DND-41 (cell line): Measurements from ENCODE around the gene LRRC27.

Source experiments
- ATAC-seq: fragments of 200-7000 bp; cut with Tn5 transposase; 3 replicates; pipeline ENCODE4 v1.9.1; 2021; ENCODE audit warnings: low read depth; ENCODE audit not compliant: insufficient read depth
- DNase-seq: peaks from one replicate; pipeline ENCODE4 v3.0.0-alpha.2; 2020
- H2AFZ ChIP-seq: 2 replicates; pipeline ENCODE4 v1.6.0; 2012; ENCODE audit warnings: low read depth, low read length
- H3K27ac ChIP-seq: 2 replicates; pipeline ENCODE4 v1.5.1; 2012; ENCODE audit warnings: low read length, inconsistent platforms
- H3K27me3 ChIP-seq: fragments of 200-600 bp; sonication (generic); 2 replicates; pipeline ENCODE4 v1.6.0; 2012; ENCODE audit warnings: low read length, mild to moderate bottlenecking, inconsistent platforms; ENCODE audit not compliant: insufficient read depth, poor library complexity
- H3K36me3 ChIP-seq: 2 replicates; pipeline ENCODE4 v1.5.1; 2012; ENCODE audit warnings: low read length, inconsistent platforms; ENCODE audit not compliant: insufficient read depth
- H3K4me1 ChIP-seq: 2 replicates; pipeline ENCODE4 v1.5.1; 2012; ENCODE audit warnings: mild to moderate bottlenecking, low read length; ENCODE audit not compliant: insufficient read depth
- H3K4me2 ChIP-seq: 2 replicates; pipeline ENCODE4 v1.6.0; 2012; ENCODE audit warnings: mild to moderate bottlenecking, moderate library complexity, low read length, inconsistent platforms; ENCODE audit not compliant: insufficient read depth
- H3K4me3 ChIP-seq, 2 experiments: fragments of 200-600 bp in 1 of 2; shearing (Covaris generic) in 1 of 2; 2 replicates each; pipeline ENCODE4 v1.5.1; 2012 to 2016; ENCODE audit warnings: inconsistent platforms in 2 of 2, low read length in 2 of 2, mild to moderate bottlenecking in 2 of 2, low read depth in 1 of 2, moderate library complexity in 1 of 2
- H3K79me2 ChIP-seq: 2 replicates; pipeline ENCODE4 v1.6.0; 2012; ENCODE audit warnings: low read length, inconsistent platforms; ENCODE audit not compliant: insufficient read depth
- H3K9ac ChIP-seq: 2 replicates; pipeline ENCODE4 v1.6.0; 2012; ENCODE audit warnings: low read depth, mild to moderate bottlenecking, inconsistent platforms, low read length, moderate library complexity
- H3K9me3 ChIP-seq: 2 replicates; pipeline ENCODE4 v1.5.1; 2012; ENCODE audit warnings: low read length, moderate library complexity, mild to moderate bottlenecking, inconsistent platforms; ENCODE audit not compliant: insufficient read depth, severe bottlenecking
- H4K20me1 ChIP-seq: 2 replicates; pipeline ENCODE4 v1.6.0; 2012; ENCODE audit warnings: low read length; ENCODE audit not compliant: insufficient read depth
- EZH2 ChIP-seq: IDR thresholded peaks from 3 replicates; pipeline ENCODE4 v1.6.1; 2012; ENCODE audit warnings: borderline replicate concordance, low read depth, mild to moderate bottlenecking, moderate library complexity, low read length, inconsistent platforms; ENCODE audit not compliant: severe bottlenecking
- TF ChIP-seq, protein P1 (sequence below): IDR thresholded peaks from 2 replicates; pipeline ENCODE4 v1.5.1; 2012; ENCODE audit warnings: borderline replicate concordance, low read length, moderate library complexity, mild to moderate bottlenecking; ENCODE audit not compliant: poor library complexity, severe bottlenecking; ENCODE audit errors: extremely low read depth

LRRC27 gene

DNA sequence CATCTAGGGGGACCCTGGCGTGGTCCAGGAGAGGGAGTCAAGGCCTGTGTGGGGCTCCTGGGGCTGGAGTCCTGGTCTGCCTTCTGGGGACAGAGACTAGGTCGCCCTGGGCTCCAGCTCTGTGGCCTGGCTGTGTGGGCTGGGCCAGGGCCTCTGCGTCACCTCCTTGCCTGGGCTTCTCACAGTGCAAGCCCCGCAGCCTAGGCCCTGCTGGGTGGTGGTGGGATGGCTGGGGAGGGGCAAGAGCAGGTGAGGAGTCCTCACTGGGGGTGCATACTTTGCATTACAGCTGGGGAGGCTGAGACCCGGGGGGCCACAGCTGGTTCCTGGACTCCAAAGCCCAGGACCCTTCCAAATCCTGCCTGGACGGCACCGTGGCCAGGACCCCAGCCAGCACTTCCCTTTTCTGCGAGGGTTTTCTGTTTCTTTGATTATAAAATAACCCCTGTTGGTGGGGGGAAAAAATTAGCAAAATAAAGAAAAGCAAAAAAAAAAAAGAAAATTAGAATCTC, 88.5 kb downstream of the LRRC27 start:
- TF ChIP-seq, protein P1, sequence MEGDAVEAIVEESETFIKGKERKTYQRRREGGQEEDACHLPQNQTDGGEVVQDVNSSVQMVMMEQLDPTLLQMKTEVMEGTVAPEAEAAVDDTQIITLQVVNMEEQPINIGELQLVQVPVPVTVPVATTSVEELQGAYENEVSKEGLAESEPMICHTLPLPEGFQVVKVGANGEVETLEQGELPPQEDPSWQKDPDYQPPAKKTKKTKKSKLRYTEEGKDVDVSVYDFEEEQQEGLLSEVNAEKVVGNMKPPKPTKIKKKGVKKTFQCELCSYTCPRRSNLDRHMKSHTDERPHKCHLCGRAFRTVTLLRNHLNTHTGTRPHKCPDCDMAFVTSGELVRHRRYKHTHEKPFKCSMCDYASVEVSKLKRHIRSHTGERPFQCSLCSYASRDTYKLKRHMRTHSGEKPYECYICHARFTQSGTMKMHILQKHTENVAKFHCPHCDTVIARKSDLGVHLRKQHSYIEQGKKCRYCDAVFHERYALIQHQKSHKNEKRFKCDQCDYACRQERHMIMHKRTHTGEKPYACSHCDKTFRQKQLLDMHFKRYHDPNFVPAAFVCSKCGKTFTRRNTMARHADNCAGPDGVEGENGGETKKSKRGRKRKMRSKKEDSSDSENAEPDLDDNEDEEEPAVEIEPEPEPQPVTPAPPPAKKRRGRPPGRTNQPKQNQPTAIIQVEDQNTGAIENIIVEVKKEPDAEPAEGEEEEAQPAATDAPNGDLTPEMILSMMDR: no peak
- TF ChIP-seq EZH2: no peak
- Histone ChIP-seq H3K79me2 (no peaks in the 10 kb centered on the region), H3K9me3 (peaks cover 2% of the 10 kb centered on the region), H3K4me1 (no peaks in the 10 kb centered on the region), H3K27me3 (no peaks in the 10 kb centered on the region), H3K9ac (no peak overlapping the region), H2AFZ (no peak overlapping the region), H3K4me3 (no peak overlapping the region), H3K36me3 (no peaks in the 10 kb centered on the region; the same call in 1 of the 2 replicates), H4K20me1 (peaks cover 17% of the 10 kb centered on the region), H3K4me2 (no peak overlapping the region), H3K27ac (no peak overlapping the region)
- ATAC-seq (0 out of 3 replicates have a peak, but pooled peaks have one; percentile 10), DNase-seq (no peak)

DNA sequence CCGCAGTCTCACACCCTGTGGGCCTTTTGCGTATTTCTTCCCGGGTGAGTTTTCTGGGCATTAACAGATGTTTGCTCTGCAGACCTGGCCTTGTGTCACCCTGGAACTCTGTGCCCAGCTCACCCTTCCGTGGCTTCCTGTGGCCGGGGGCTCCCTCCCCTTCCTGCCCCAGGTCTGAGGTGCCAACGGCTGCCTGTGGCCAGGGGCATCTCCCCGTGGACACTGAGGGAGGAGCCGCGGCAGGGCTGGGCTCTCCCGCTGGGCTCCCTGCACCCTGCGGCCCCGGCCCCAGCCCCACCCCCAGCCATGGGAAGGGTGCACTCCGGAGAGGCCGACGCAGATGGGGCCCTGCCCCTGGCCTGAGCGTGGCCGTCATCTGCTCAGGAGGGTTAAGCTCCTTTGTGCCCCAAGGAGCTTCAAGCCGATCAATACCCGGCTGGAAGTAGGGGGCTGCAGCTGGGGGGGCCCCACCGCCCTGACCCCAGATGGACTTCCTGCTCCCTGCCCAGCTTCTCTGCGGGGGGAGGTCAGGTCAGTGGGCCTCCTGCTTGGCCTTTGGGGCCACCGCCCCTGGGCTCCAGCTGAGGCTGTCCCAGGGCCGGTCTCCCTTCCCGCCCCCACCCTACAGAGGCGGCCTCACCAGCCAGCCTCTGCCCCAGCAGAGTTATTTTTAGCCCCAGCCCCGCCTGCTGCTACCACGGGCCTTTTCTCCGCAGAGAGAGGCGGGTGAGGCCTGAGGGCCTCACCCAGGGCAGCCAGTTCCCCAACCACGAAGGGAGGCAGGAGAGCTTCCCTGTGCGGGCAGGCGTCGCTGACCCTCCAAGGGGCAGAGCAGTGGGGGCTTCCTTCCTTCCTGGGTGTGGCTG, 89.2 kb downstream of the LRRC27 start:
- Histone ChIP-seq H3K79me2 (no peaks in the 10 kb centered on the region), H3K4me1 (no peaks in the 10 kb centered on the region), H3K9me3 (peaks cover 2% of the 10 kb centered on the region), H3K9ac (no peak overlapping the region), H4K20me1 (peaks cover 17% of the 10 kb centered on the region), H2AFZ (no peak overlapping the region), H3K27me3 (no peaks in the 10 kb centered on the region), H3K4me3 (no peak overlapping the region), H3K4me2 (no peak overlapping the region), H3K36me3 (no peaks in the 10 kb centered on the region), H3K27ac (no peak overlapping the region)
- no peak for TF ChIP-seq EZH2
- TF ChIP-seq, protein P1: no peak
- DNase-seq (no peak), ATAC-seq (peak; percentile 18; the same call in 1 of the 3 replicates)

DNA sequence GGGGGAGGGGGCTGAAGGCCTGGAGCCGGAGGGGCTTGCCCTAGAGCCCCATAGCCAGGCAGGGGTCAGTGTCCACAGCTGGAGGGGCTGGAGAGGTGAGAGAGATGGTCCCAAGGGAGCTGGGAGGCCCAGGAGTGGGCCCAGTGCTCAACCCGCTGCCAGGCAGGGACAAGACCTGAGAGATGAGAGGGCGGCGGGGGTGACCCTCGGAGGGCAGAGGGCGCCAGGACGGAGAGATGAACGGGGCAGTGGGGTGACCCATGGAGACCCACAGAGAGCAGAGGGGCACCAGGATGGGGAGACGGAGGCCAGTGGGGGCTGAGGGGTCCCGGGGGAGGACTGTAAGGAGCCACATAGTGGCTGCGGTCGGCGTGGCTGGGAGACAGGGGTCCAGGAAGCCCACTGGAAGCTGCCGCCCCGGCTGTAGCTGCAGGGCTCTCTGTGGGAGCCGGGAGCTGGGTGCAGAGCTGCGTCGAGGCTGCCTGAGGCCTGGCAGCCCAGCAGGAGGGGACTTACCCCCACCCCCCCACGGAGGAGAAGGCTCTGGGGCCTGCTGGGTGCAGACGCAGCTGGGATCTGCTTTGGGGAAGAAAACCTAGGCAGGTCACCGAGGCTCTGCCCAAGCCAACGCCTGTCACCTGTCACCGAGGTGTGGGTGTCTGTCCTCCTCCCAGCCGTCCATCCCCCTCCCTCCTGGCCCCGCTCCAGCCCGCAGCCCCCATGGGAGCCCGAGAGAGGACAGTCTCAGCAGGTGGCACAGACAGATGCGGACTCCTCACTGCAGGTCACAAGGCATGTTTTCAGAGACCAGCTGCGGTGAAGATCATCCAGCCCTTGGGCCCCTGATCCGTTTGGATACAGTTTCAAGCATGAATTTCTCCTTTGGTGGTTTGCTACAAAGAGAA, 90.1 kb downstream of the LRRC27 start:
- Histone ChIP-seq H4K20me1 (peaks cover 17% of the 10 kb centered on the region), H3K4me3 (no peak overlapping the region), H3K9ac (no peak overlapping the region), H3K79me2 (no peaks in the 10 kb centered on the region), H3K36me3 (no peaks in the 10 kb centered on the region), H2AFZ (no peak overlapping the region), H3K27ac (no peak overlapping the region), H3K27me3 (no peaks in the 10 kb centered on the region), H3K9me3 (peaks cover 2% of the 10 kb centered on the region), H3K4me1 (no peaks in the 10 kb centered on the region), H3K4me2 (no peak overlapping the region)
- DNase-seq (no peak), ATAC-seq (no peak)
- no peak for TF ChIP-seq EZH2
- TF ChIP-seq, protein P1: no peak
